Gastroesophageal sphincter (tissue), 3 donors: Measurements from ENCODE around the gene APOB.

Experiments
- POLR2A ChIP-seq, 2 donors: fragments of 450-650 bp; IDR thresholded peaks; one replicate each; pipeline ENCODE4 v1.6.1; 2017; ENCODE audit warnings: antibody characterized with exemption in 2 of 2, mild to moderate bottlenecking in 2 of 2, moderate library complexity in 1 of 2
- TF ChIP-seq, protein P1 (sequence below), 4 experiments: fragments of 200-600 bp in 2 of 4; fragments of 450-650 bp in 2 of 4; sonication (generic) in 1 of 4; IDR thresholded peaks; one replicate each; pipeline ENCODE4 v1.5.1; 2017 to 2019; ENCODE audit warnings: antibody characterized with exemption in 4 of 4, mild to moderate bottlenecking in 2 of 4, moderate library complexity in 2 of 4

- TF ChIP-seq, protein P1, sequence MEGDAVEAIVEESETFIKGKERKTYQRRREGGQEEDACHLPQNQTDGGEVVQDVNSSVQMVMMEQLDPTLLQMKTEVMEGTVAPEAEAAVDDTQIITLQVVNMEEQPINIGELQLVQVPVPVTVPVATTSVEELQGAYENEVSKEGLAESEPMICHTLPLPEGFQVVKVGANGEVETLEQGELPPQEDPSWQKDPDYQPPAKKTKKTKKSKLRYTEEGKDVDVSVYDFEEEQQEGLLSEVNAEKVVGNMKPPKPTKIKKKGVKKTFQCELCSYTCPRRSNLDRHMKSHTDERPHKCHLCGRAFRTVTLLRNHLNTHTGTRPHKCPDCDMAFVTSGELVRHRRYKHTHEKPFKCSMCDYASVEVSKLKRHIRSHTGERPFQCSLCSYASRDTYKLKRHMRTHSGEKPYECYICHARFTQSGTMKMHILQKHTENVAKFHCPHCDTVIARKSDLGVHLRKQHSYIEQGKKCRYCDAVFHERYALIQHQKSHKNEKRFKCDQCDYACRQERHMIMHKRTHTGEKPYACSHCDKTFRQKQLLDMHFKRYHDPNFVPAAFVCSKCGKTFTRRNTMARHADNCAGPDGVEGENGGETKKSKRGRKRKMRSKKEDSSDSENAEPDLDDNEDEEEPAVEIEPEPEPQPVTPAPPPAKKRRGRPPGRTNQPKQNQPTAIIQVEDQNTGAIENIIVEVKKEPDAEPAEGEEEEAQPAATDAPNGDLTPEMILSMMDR (IDR thresholded peaks at IDR 0.05), result no peak
- no peak for TF ChIP-seq POLR2A (IDR thresholded peaks at IDR 0.05)
Observed at GRCh38 chr2:21008014-21008789, 35.7 kb downstream of the APOB start.
